Lower lobe of right lung (tissue), 2 donors: Measurements from ENCODE around the gene ARID1B. TPM values are rescaled to one million over a fixed set of nuclear protein-coding genes. Genes with fewer than 3 reads are reported as not detected.

ENCODE experiments used
- ATAC-seq, 2 donors: fragments of 200-7000 bp; cut with Tn5 transposase; one replicate each; pipeline ENCODE4 v1.9.1; 2020 to 2022; ENCODE audit warnings: mild to moderate bottlenecking in 2 of 2, moderate library complexity in 2 of 2
- DNase-seq: peaks from one replicate; pipeline ENCODE4 v3.0.0-alpha.2; 2020
- H3K27ac ChIP-seq: fragments of 200-600 bp; one replicate; pipeline ENCODE4 v1.8.0; 2022
- H3K27me3 ChIP-seq: fragments of 200-600 bp; one replicate; pipeline ENCODE4 v1.8.0; 2022; ENCODE audit warnings: low read depth
- H3K36me3 ChIP-seq: fragments of 200-600 bp; one replicate; pipeline ENCODE4 v1.8.0; 2022; ENCODE audit warnings: mild to moderate bottlenecking
- H3K4me1 ChIP-seq: fragments of 200-600 bp; one replicate; pipeline ENCODE4 v1.8.0; 2022
- H3K4me3 ChIP-seq: fragments of 200-600 bp; one replicate; pipeline ENCODE4 v1.8.0; 2022; ENCODE audit warnings: mild to moderate bottlenecking
- H3K9me3 ChIP-seq: fragments of 200-600 bp; one replicate; pipeline ENCODE4 v1.8.0; 2022
- intact Hi-C: fragments of 100-400 bp; cut with DNase I; formaldehyde crosslinking; loops from one replicate; pipeline ENCODE4 v1.11.0; 2022
- total RNA-seq: library from RNA; stranded (reverse); fragmentation: NEBNext Ultra II Directional; extraction: Animal tissue kit (Norgen Biotek cat#: 25700); gene quantifications from one replicate; pipeline ENCODE4 v1.2.1, GENCODE V29; 2021
- TF ChIP-seq, protein P1 (sequence below): fragments of 200-600 bp; IDR thresholded peaks from one replicate; pipeline ENCODE4 v1.8.0; 2022; ENCODE audit warnings: antibody characterized with exemption, mild to moderate bottlenecking
- donor health status: DM: no; HTN: yes; CAD: no; lungs with severe emphysema.

The ARID1B gene
- total RNA-seq, 1 donor from 2014 or later: 95.5 TPM

DNA sequence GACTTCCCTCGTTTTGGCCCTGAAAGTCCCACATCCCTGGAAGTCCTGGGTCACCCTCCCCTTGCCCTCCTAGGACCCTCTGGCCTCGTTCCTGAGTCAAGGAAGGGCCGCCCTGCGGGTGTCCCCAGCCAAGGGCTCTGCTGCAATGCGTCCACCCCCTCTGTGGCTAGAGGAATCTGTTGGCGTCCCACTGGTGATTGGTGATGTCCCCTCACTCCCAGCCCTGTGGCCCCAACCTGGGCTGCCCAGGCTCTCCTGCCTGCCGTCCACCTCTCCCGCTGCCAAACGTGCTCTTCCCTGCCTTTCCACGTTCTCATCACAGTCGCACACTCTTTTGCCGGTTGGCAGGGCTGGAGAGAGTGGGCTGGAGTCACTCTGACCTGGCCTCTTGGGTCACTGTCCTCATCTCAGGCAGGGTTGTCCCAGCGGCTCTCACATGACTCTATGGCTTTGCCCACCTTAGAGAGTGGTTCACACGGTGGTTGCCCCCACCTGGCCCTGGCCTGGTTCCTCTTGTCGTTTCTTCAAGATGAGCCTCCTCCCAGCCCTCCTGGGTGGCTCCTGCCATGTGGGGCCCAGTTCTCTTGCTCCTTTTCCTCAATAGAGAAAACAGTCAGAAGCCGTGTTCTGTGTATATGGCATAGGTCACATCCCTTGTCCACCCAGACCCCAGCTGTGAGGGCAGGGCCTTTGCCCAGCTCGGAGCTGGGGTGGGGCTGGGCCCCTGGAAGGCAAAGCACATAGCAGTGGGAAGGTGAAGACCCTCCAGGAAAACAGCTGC, 445.2 kb downstream of the ARID1B start:
- TF ChIP-seq, protein P1, sequence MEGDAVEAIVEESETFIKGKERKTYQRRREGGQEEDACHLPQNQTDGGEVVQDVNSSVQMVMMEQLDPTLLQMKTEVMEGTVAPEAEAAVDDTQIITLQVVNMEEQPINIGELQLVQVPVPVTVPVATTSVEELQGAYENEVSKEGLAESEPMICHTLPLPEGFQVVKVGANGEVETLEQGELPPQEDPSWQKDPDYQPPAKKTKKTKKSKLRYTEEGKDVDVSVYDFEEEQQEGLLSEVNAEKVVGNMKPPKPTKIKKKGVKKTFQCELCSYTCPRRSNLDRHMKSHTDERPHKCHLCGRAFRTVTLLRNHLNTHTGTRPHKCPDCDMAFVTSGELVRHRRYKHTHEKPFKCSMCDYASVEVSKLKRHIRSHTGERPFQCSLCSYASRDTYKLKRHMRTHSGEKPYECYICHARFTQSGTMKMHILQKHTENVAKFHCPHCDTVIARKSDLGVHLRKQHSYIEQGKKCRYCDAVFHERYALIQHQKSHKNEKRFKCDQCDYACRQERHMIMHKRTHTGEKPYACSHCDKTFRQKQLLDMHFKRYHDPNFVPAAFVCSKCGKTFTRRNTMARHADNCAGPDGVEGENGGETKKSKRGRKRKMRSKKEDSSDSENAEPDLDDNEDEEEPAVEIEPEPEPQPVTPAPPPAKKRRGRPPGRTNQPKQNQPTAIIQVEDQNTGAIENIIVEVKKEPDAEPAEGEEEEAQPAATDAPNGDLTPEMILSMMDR: no peak

GRCh38 chr6:157223021-157223430, 445.8 kb downstream of the ARID1B start:
- no peaks in the 10 kb centered on the region for H3K36me3 ChIP-seq
- DNase-seq: no peak
- no peak overlapping the region for H3K4me3 ChIP-seq
- H3K27me3 ChIP-seq: no peaks in the 10 kb centered on the region
- intact Hi-C loops: no loop called here
- TF ChIP-seq, protein P1: no peak
- no peaks in the 10 kb centered on the region for H3K9me3 ChIP-seq
- no peak for ATAC-seq
- H3K27ac ChIP-seq: no peak overlapping the region
- H3K4me1 ChIP-seq: peaks cover 8% of the 10 kb centered on the region

More for the DNA sequence above, 445.2 kb downstream of the ARID1B start:
- Histone ChIP-seq H3K27ac (no peak overlapping the region), H3K27me3 (no peaks in the 10 kb centered on the region), H3K4me3 (no peak overlapping the region), H3K4me1 (peaks cover 8% of the 10 kb centered on the region), H3K36me3 (no peaks in the 10 kb centered on the region), H3K9me3 (no peaks in the 10 kb centered on the region)
- ATAC-seq: no peak
- DNase-seq: no peak
- intact Hi-C loops: no loop called here

GRCh38 chr6:157223511-157223910, 446.3 kb downstream of the ARID1B start:
- DNase-seq (no peak), ATAC-seq (no peak)
- no peak overlapping the region for H3K4me3 ChIP-seq
- no peak overlapping the region for H3K27ac ChIP-seq
- TF ChIP-seq, protein P1: no peak
- peaks cover 8% of the 10 kb centered on the region for H3K4me1 ChIP-seq
- H3K27me3 ChIP-seq: no peaks in the 10 kb centered on the region
- intact Hi-C loops: no loop called here
- no peaks in the 10 kb centered on the region for H3K9me3 ChIP-seq
- H3K36me3 ChIP-seq: no peaks in the 10 kb centered on the region

- ATAC-seq (no peak), DNase-seq (no peak)
- TF ChIP-seq, protein P1: no peak
- no peaks in the 10 kb centered on the region for H3K9me3 ChIP-seq
- no peaks in the 10 kb centered on the region for H3K27me3 ChIP-seq
- intact Hi-C loops: no loop called here
- H3K36me3 ChIP-seq: no peaks in the 10 kb centered on the region
- H3K27ac ChIP-seq: no peak overlapping the region
- H3K4me1 ChIP-seq: peaks cover 8% of the 10 kb centered on the region
- no peak overlapping the region for H3K4me3 ChIP-seq
These were observed 447.2 kb downstream of the ARID1B start for GRCh38 chr6:157224178-157224950.

- ATAC-seq (no peak), DNase-seq (no peak)
- TF ChIP-seq, protein P1: no peak
- H3K36me3 ChIP-seq: no peaks in the 10 kb centered on the region
- H3K27me3 ChIP-seq: no peaks in the 10 kb centered on the region
- no peak overlapping the region for H3K4me3 ChIP-seq
- intact Hi-C loops: no loop called here
- H3K4me1 ChIP-seq: peaks cover 8% of the 10 kb centered on the region
- H3K27ac ChIP-seq: peak overlapping the region; percentile 13
- H3K9me3 ChIP-seq: no peaks in the 10 kb centered on the region
These were observed 447.9 kb downstream of the ARID1B start for GRCh38 chr6:157224951-157225574.
